ENCODE measurements around the gene ITIH3. TPM values are rescaled to one million over a fixed set of nuclear protein-coding genes. Genes with fewer than 3 reads are reported as not detected.

Gene ITIH3
- total and polyA plus RNA-seq, 4 donors, result 0.92 to 6.2 (median 3.0) TPM

GRCh38 chr3:52787246-52787645 is 7.3 kb upstream of the ITIH3 start:
- 79% methylated on average over 5 of the region's 11 CpGs for WGBS (ENCODE audit: insufficient coverage)
- H3K4me3 ChIP-seq (ENCODE audit: low read depth, low read length), result no peak overlapping the region

GRCh38 chr3:52787672-52788625 is 6.6 kb upstream of the ITIH3 start:
- H3K27me3 ChIP-seq (ENCODE audit: control insufficient read depth, insufficient read depth, low read length), result no peaks in the 10 kb centered on the region
- no peaks in the 10 kb centered on the region for H3K4me1 ChIP-seq (ENCODE audit: control insufficient read depth, insufficient read depth, low read length)
- no peak for DNase-seq (ENCODE audit: low read depth in 4 of 6, low spot score in 6 of 6)
- H3K36me3 ChIP-seq (ENCODE audit: control insufficient read depth, insufficient read depth, low read length), result no peaks in the 10 kb centered on the region
- no peaks in the 10 kb centered on the region for H3K9me3 ChIP-seq (ENCODE audit: control insufficient read depth, insufficient read depth, low read length)
- H3K27ac ChIP-seq (ENCODE audit: low read depth, low read length), result no peak overlapping the region
- WGBS (ENCODE audit: insufficient coverage), result 72% methylated on average over 15 of the region's 17 CpGs
- H3K4me3 ChIP-seq (ENCODE audit: low read depth, low read length), result no peak overlapping the region

More at GRCh38 chr3:52787246-52787645, 7.3 kb upstream of the ITIH3 start:
- H3K27me3 ChIP-seq (ENCODE audit: control insufficient read depth, insufficient read depth, low read length), result no peaks in the 10 kb centered on the region
- no peaks in the 10 kb centered on the region for H3K9me3 ChIP-seq (ENCODE audit: control insufficient read depth, insufficient read depth, low read length)
- no peaks in the 10 kb centered on the region for H3K4me1 ChIP-seq (ENCODE audit: control insufficient read depth, insufficient read depth, low read length)
- no peak for DNase-seq (ENCODE audit: low read depth in 4 of 6, low spot score in 6 of 6)
- H3K27ac ChIP-seq (ENCODE audit: low read depth, low read length), result no peak overlapping the region
- H3K36me3 ChIP-seq (ENCODE audit: control insufficient read depth, insufficient read depth, low read length), result no peaks in the 10 kb centered on the region

GRCh38 chr3:52788890-52789745 is 5.5 kb upstream of the ITIH3 start:
- Histone ChIP-seq H3K4me3 (ENCODE audit: low read depth, low read length) (no peak overlapping the region), H3K27ac (ENCODE audit: low read depth, low read length) (no peak overlapping the region), H3K9me3 (ENCODE audit: control insufficient read depth, insufficient read depth, low read length) (no peaks in the 10 kb centered on the region), H3K4me1 (ENCODE audit: control insufficient read depth, insufficient read depth, low read length) (peaks cover 7% of the 10 kb centered on the region), H3K27me3 (ENCODE audit: control insufficient read depth, insufficient read depth, low read length) (no peaks in the 10 kb centered on the region), H3K36me3 (ENCODE audit: control insufficient read depth, insufficient read depth, low read length) (no peaks in the 10 kb centered on the region)
- 82% methylated on average over 16 of the region's 16 CpGs for WGBS (ENCODE audit: insufficient coverage)
- DNase-seq (ENCODE audit: low read depth in 4 of 6, low spot score in 6 of 6), result no peak

GRCh38 chr3:52789746-52790040 is 4.9 kb upstream of the ITIH3 start:
- Histone ChIP-seq H3K27ac (ENCODE audit: low read depth, low read length) (no peak overlapping the region), H3K27me3 (ENCODE audit: control insufficient read depth, insufficient read depth, low read length) (no peaks in the 10 kb centered on the region), H3K36me3 (ENCODE audit: control insufficient read depth, insufficient read depth, low read length) (no peaks in the 10 kb centered on the region), H3K4me3 (ENCODE audit: low read depth, low read length) (no peak overlapping the region), H3K9me3 (ENCODE audit: control insufficient read depth, insufficient read depth, low read length) (no peaks in the 10 kb centered on the region), H3K4me1 (ENCODE audit: control insufficient read depth, insufficient read depth, low read length) (peaks cover 7% of the 10 kb centered on the region)
- WGBS (ENCODE audit: insufficient coverage), result 85% methylated on average over 6 of the region's 6 CpGs
- DNase-seq (ENCODE audit: low read depth in 4 of 6, low spot score in 6 of 6), result no peak

- Histone ChIP-seq H3K27ac (ENCODE audit: low read depth, low read length) (no peak overlapping the region), H3K9me3 (ENCODE audit: control insufficient read depth, insufficient read depth, low read length) (no peaks in the 10 kb centered on the region), H3K27me3 (ENCODE audit: control insufficient read depth, insufficient read depth, low read length) (no peaks in the 10 kb centered on the region), H3K36me3 (ENCODE audit: control insufficient read depth, insufficient read depth, low read length) (no peaks in the 10 kb centered on the region), H3K4me1 (ENCODE audit: control insufficient read depth, insufficient read depth, low read length) (peaks cover 7% of the 10 kb centered on the region), H3K4me3 (ENCODE audit: low read depth, low read length) (no peak overlapping the region)
- DNase-seq (ENCODE audit: low read depth in 4 of 6, low spot score in 6 of 6), result no peak
- 84% methylated on average over 7 of the region's 7 CpGs for WGBS (ENCODE audit: insufficient coverage)
Observed at GRCh38 chr3:52790337-52790736, 4.3 kb upstream of the ITIH3 start.

GRCh38 chr3:52790741-52791140 is 3.9 kb upstream of the ITIH3 start:
- no peak for DNase-seq (ENCODE audit: low read depth in 4 of 6, low spot score in 6 of 6)
- H3K4me3 ChIP-seq (ENCODE audit: low read depth, low read length), result no peak overlapping the region
- H3K27me3 ChIP-seq (ENCODE audit: control insufficient read depth, insufficient read depth, low read length), result no peaks in the 10 kb centered on the region
- no peak overlapping the region for H3K27ac ChIP-seq (ENCODE audit: low read depth, low read length)
- 93% methylated on average over 13 of the region's 13 CpGs for WGBS (ENCODE audit: insufficient coverage)
- H3K4me1 ChIP-seq (ENCODE audit: control insufficient read depth, insufficient read depth, low read length), result peaks cover 7% of the 10 kb centered on the region
- H3K36me3 ChIP-seq (ENCODE audit: control insufficient read depth, insufficient read depth, low read length), result no peaks in the 10 kb centered on the region
- H3K9me3 ChIP-seq (ENCODE audit: control insufficient read depth, insufficient read depth, low read length), result no peaks in the 10 kb centered on the region

GRCh38 chr3:52791366-52791765 is 3.2 kb upstream of the ITIH3 start:
- Histone ChIP-seq H3K4me3 (ENCODE audit: low read depth, low read length) (no peak overlapping the region), H3K27ac (ENCODE audit: low read depth, low read length) (no peak overlapping the region), H3K36me3 (ENCODE audit: control insufficient read depth, insufficient read depth, low read length) (no peaks in the 10 kb centered on the region), H3K9me3 (ENCODE audit: control insufficient read depth, insufficient read depth, low read length) (no peaks in the 10 kb centered on the region), H3K27me3 (ENCODE audit: control insufficient read depth, insufficient read depth, low read length) (no peaks in the 10 kb centered on the region), H3K4me1 (ENCODE audit: control insufficient read depth, insufficient read depth, low read length) (peaks cover 7% of the 10 kb centered on the region)
- no peak for DNase-seq (ENCODE audit: low read depth in 4 of 6, low spot score in 6 of 6)
- WGBS (ENCODE audit: insufficient coverage), result 54% methylated on average over 12 of the region's 12 CpGs

- Histone ChIP-seq H3K27me3 (ENCODE audit: control insufficient read depth, insufficient read depth, low read length) (no peaks in the 10 kb centered on the region), H3K9me3 (ENCODE audit: control insufficient read depth, insufficient read depth, low read length) (no peaks in the 10 kb centered on the region), H3K27ac (ENCODE audit: low read depth, low read length) (no peak overlapping the region), H3K4me3 (ENCODE audit: low read depth, low read length) (no peak overlapping the region), H3K4me1 (ENCODE audit: control insufficient read depth, insufficient read depth, low read length) (peaks cover 7% of the 10 kb centered on the region), H3K36me3 (ENCODE audit: control insufficient read depth, insufficient read depth, low read length) (no peaks in the 10 kb centered on the region)
- DNase-seq (ENCODE audit: low read depth in 4 of 6, low spot score in 6 of 6), result no peak
- WGBS (ENCODE audit: insufficient coverage), result 87% methylated on average over 3 of the region's 4 CpGs
Observed at GRCh38 chr3:52791928-52792327, 2.7 kb upstream of the ITIH3 start.

- H3K27ac ChIP-seq (ENCODE audit: low read depth, low read length), result no peak overlapping the region
Observed at GRCh38 chr3:52792413-52792812, 2.2 kb upstream of the ITIH3 start.

More at GRCh38 chr3:52792413-52792812, 2.2 kb upstream of the ITIH3 start:
- no peak for DNase-seq (ENCODE audit: low read depth in 4 of 6, low spot score in 6 of 6)
- Histone ChIP-seq H3K4me1 (ENCODE audit: control insufficient read depth, insufficient read depth, low read length) (peaks cover 7% of the 10 kb centered on the region), H3K36me3 (ENCODE audit: control insufficient read depth, insufficient read depth, low read length) (no peaks in the 10 kb centered on the region), H3K4me3 (ENCODE audit: low read depth, low read length) (no peak overlapping the region), H3K27me3 (ENCODE audit: control insufficient read depth, insufficient read depth, low read length) (no peaks in the 10 kb centered on the region), H3K9me3 (ENCODE audit: control insufficient read depth, insufficient read depth, low read length) (no peaks in the 10 kb centered on the region)
- 70% methylated on average over 6 of the region's 7 CpGs for WGBS (ENCODE audit: insufficient coverage)

Measured in spinal cord (tissue), 10 donors.